ENCODE data around the gene INPP5A.

The INPP5A gene

DNA sequence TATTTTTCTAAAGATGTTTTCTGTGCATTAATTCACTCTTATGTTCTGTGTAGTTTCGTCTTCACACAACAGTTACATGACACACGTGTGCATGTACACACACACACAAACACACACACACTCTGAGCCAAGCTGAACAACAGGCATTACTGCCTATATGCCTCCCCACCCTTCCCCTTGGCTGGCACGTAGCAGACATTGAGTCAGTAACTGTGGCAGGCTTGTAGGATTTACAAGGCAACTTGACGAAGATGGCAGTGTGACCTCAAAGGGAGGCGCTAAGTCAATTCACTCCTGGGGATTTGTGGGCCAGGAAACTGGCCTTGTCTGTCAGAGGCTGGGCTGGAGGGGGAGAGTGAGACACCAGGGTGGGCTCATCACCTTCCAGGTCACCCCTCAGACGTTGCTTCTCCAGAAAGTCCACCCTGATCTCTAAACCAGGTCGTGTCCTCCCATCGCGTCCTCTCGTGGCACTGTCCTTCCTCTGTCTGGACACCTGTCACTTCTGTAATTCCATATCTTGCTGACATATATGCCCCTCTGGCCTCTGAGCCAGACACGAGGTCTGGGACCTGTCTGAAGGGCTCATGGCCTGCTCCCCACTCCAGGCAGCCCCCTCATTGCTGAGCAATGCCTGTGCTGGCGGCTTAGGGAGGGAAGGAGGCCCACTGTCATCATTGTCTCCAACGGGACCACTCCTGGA is 41.1 kb upstream of the INPP5A start:
- Histone ChIP-seq H3K4me2 (ENCODE audit: low read depth, low read length, poor library complexity, severe bottlenecking) (no peak overlapping the region), H3K9me3 (ENCODE audit: insufficient read depth, low read depth, low read length) (no peaks in the 10 kb centered on the region), H3K27me3 (ENCODE audit: insufficient read depth, low read length, poor library complexity, severe bottlenecking) (no peaks in the 10 kb centered on the region), H3K36me3 (ENCODE audit: insufficient read depth, low read length) (no peaks in the 10 kb centered on the region), H2AFZ (ENCODE audit: low read length) (no peak overlapping the region), H3K79me2 (ENCODE audit: insufficient read depth, low read length) (no peaks in the 10 kb centered on the region), H3K9ac (ENCODE audit: low read depth, low read length, poor library complexity, severe bottlenecking) (no peak overlapping the region), H3K9me2 (replicated peaks; ENCODE audit: low read depth, low read length) (no peaks in the 10 kb centered on the region), H3K4me3 (ENCODE audit: low read length, poor library complexity, severe bottlenecking) (no peak overlapping the region), H3K4me1 (ENCODE audit: insufficient read depth, low read length, poor library complexity, severe bottlenecking) (no peaks in the 10 kb centered on the region), H4K20me1 (ENCODE audit: insufficient read depth, low read length, poor library complexity, severe bottlenecking) (no peaks in the 10 kb centered on the region), H3F3A (ENCODE audit: low read depth) (no peaks in the 10 kb centered on the region)
- TF ChIP-seq EZH2phosphoT487 (IDR thresholded peaks at IDR 0.05; ENCODE audit: borderline replicate concordance): no peak
- TF ChIP-seq, protein P1, sequence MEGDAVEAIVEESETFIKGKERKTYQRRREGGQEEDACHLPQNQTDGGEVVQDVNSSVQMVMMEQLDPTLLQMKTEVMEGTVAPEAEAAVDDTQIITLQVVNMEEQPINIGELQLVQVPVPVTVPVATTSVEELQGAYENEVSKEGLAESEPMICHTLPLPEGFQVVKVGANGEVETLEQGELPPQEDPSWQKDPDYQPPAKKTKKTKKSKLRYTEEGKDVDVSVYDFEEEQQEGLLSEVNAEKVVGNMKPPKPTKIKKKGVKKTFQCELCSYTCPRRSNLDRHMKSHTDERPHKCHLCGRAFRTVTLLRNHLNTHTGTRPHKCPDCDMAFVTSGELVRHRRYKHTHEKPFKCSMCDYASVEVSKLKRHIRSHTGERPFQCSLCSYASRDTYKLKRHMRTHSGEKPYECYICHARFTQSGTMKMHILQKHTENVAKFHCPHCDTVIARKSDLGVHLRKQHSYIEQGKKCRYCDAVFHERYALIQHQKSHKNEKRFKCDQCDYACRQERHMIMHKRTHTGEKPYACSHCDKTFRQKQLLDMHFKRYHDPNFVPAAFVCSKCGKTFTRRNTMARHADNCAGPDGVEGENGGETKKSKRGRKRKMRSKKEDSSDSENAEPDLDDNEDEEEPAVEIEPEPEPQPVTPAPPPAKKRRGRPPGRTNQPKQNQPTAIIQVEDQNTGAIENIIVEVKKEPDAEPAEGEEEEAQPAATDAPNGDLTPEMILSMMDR (conservative IDR thresholded peaks at IDR 0.05; ENCODE audit: low read length): no peak

DNA sequence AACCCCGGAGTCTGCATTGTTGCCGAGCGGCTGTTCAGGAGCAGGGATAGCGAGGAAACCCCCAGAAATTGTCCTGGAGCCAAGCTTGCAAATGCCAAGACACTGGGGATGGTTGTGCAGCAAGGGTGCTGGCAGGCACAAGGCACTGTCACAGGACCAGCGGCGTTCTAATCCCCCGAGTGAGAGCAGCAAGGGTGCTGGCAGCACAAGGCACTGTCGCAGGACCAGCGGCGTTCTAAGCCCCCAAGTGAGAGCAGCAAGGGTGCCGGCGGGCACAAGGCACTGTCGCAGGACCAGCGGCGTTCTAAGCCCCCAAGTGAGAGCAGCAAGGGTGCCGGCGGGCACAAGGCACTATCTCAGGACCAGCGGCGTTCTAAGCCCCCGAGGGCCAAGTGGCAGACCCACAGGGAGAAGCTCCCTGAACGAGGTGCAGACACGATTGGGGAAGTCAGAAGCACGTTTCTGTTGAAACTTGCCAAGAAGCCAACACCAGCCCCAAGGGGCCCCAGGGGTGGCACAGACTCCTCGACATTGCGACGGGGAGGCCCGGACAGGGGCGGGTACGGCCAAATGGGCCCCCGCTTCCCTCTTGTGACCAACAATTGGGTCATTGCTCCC is 40.4 kb upstream of the INPP5A start:
- TF ChIP-seq EZH2phosphoT487 (IDR thresholded peaks at IDR 0.05; ENCODE audit: borderline replicate concordance): no peak
- TF ChIP-seq, protein P1 (conservative IDR thresholded peaks at IDR 0.05; ENCODE audit: low read length): no peak
- Histone ChIP-seq H3K4me1 (ENCODE audit: insufficient read depth, low read length, poor library complexity, severe bottlenecking) (no peaks in the 10 kb centered on the region), H3K4me2 (ENCODE audit: low read depth, low read length, poor library complexity, severe bottlenecking) (no peak overlapping the region)

DNA sequence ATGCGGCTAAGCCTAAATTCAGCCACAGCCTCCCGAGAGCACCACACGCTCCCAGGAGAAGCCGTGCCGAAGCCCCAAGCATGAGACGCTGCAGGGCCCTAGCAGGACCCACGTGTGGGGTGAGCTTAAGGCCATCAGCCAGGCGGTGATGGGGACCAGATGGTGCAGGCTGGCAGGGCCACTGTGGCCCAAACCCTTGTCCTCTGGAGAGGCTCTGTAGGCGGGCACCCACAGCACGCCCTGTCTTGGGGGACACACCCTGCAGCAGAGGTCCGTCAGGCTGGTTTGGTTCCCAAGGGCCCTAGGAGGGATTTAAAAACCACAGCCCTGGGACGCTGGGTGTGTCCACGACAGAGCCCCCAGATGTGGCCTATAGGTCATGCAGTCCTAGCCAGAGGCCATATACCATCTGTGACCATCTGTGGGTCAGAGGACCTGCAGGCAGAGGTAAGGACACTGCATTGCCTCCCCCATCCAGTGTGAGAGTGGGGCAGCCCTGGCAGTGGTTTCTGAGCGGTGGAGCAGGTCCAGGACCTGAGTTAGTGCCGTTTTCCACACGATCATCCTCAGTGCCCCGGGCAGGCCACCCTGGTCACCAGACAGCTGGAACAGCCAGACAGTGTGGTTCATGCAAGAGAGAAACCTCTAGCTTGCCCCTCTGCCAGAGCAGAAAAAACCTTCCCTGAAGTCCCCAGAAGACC is 39.6 kb upstream of the INPP5A start:
- H3K4me3 ChIP-seq (ENCODE audit: low read length, poor library complexity, severe bottlenecking): no peak overlapping the region
- no peaks in the 10 kb centered on the region for H3F3A ChIP-seq (ENCODE audit: low read depth)
- H3K4me2 ChIP-seq (ENCODE audit: low read depth, low read length, poor library complexity, severe bottlenecking): no peak overlapping the region
- no peaks in the 10 kb centered on the region for H4K20me1 ChIP-seq (ENCODE audit: insufficient read depth, low read length, poor library complexity, severe bottlenecking)
- H3K79me2 ChIP-seq (ENCODE audit: insufficient read depth, low read length): no peaks in the 10 kb centered on the region
- no peak for TF ChIP-seq EZH2phosphoT487 (IDR thresholded peaks at IDR 0.05; ENCODE audit: borderline replicate concordance)
- TF ChIP-seq, protein P1 (conservative IDR thresholded peaks at IDR 0.05; ENCODE audit: low read length): no peak
- no peaks in the 10 kb centered on the region for H3K36me3 ChIP-seq (ENCODE audit: insufficient read depth, low read length)
- no peak overlapping the region for H2AFZ ChIP-seq (ENCODE audit: low read length)
- no peaks in the 10 kb centered on the region for H3K9me2 ChIP-seq (replicated peaks; ENCODE audit: low read depth, low read length)
- H3K4me1 ChIP-seq (ENCODE audit: insufficient read depth, low read length, poor library complexity, severe bottlenecking): no peaks in the 10 kb centered on the region
- no peak overlapping the region for H3K9ac ChIP-seq (ENCODE audit: low read depth, low read length, poor library complexity, severe bottlenecking)
- H3K9me3 ChIP-seq (ENCODE audit: insufficient read depth, low read depth, low read length): no peaks in the 10 kb centered on the region
- H3K27me3 ChIP-seq (ENCODE audit: insufficient read depth, low read length, poor library complexity, severe bottlenecking): no peaks in the 10 kb centered on the region

More for the DNA sequence above, 40.4 kb upstream of the INPP5A start:
- Histone ChIP-seq H2AFZ (ENCODE audit: low read length) (no peak overlapping the region), H3K27me3 (ENCODE audit: insufficient read depth, low read length, poor library complexity, severe bottlenecking) (no peaks in the 10 kb centered on the region), H3K4me3 (ENCODE audit: low read length, poor library complexity, severe bottlenecking) (no peak overlapping the region), H3K9ac (ENCODE audit: low read depth, low read length, poor library complexity, severe bottlenecking) (no peak overlapping the region), H3K9me2 (replicated peaks; ENCODE audit: low read depth, low read length) (no peaks in the 10 kb centered on the region), H3F3A (ENCODE audit: low read depth) (no peaks in the 10 kb centered on the region), H3K79me2 (ENCODE audit: insufficient read depth, low read length) (no peaks in the 10 kb centered on the region), H3K36me3 (ENCODE audit: insufficient read depth, low read length) (no peaks in the 10 kb centered on the region), H3K9me3 (ENCODE audit: insufficient read depth, low read depth, low read length) (no peaks in the 10 kb centered on the region), H4K20me1 (ENCODE audit: insufficient read depth, low read length, poor library complexity, severe bottlenecking) (no peaks in the 10 kb centered on the region)

All from Loucy (cell line).